ENCODE data around the gene CTSW.

Gene CTSW

GRCh38 chr11:65859095-65859811 lies 20.4 kb upstream of the CTSW start:
- Histone ChIP-seq H2AFZ (ENCODE audit: low read depth, low read length) (no peak overlapping the region), H3K4me1 (ENCODE audit: insufficient read depth, low read length) (peaks cover 29% of the 10 kb centered on the region), H3K9me3 (ENCODE audit: low read length) (no peaks in the 10 kb centered on the region), H3K36me3 (ENCODE audit: insufficient read depth, low read length) (peaks cover 54% of the 10 kb centered on the region), H3K27me3 (ENCODE audit: insufficient read depth, low read length) (no peaks in the 10 kb centered on the region), H3K4me3 (ENCODE audit: low read length) (peak overlapping the region; percentile 97)

GRCh38 chr11:65859812-65860277 lies 19.8 kb upstream of the CTSW start:
- Histone ChIP-seq H3K4me3 (ENCODE audit: low read length) (peak overlapping the region; percentile 92), H2AFZ (ENCODE audit: low read depth, low read length) (no peak overlapping the region), H3K4me1 (ENCODE audit: insufficient read depth, low read length) (peaks cover 29% of the 10 kb centered on the region), H3K27me3 (ENCODE audit: insufficient read depth, low read length) (no peaks in the 10 kb centered on the region), H3K36me3 (ENCODE audit: insufficient read depth, low read length) (peaks cover 54% of the 10 kb centered on the region), H3K9me3 (ENCODE audit: low read length) (no peaks in the 10 kb centered on the region)

GRCh38 chr11:65860278-65861164 lies 19.1 kb upstream of the CTSW start, which contains the start of gene MUS81:
Gene MUS81, plus strand, starts transcription at chr11:65860433. Its CDS starts 321 bp downstream, at chr11:65860754.
- peak within 1 kb of the TSS; percentile 92 for H3K4me3 ChIP-seq (ENCODE audit: low read length)
- H2AFZ ChIP-seq (ENCODE audit: low read depth, low read length): no peak within 1 kb of the TSS
- H3K36me3 ChIP-seq (ENCODE audit: insufficient read depth, low read length): peaks cover 54% of the 10 kb centered on the region
- no peaks in the 10 kb centered on the region for H3K9me3 ChIP-seq (ENCODE audit: low read length)
- H3K27me3 ChIP-seq (ENCODE audit: insufficient read depth, low read length): no peaks in the 10 kb centered on the region
- peaks cover 29% of the 10 kb centered on the region for H3K4me1 ChIP-seq (ENCODE audit: insufficient read depth, low read length)

- peaks cover 54% of the 10 kb centered on the region for H3K36me3 ChIP-seq (ENCODE audit: insufficient read depth, low read length)
Observed at GRCh38 chr11:65861165-65861505, 18.5 kb upstream of the CTSW start.

GRCh38 chr11:65861533-65862183 lies 18.0 kb upstream of the CTSW start:
- H2AFZ ChIP-seq (ENCODE audit: low read depth, low read length): no peak overlapping the region
- peaks cover 20% of the 10 kb centered on the region for H3K4me1 ChIP-seq (ENCODE audit: insufficient read depth, low read length)
- no peaks in the 10 kb centered on the region for H3K9me3 ChIP-seq (ENCODE audit: low read length)
- H3K36me3 ChIP-seq (ENCODE audit: insufficient read depth, low read length): peaks cover 51% of the 10 kb centered on the region
- H3K27me3 ChIP-seq (ENCODE audit: insufficient read depth, low read length): no peaks in the 10 kb centered on the region
- peak overlapping the region; percentile 92 for H3K4me3 ChIP-seq (ENCODE audit: low read length)

More at GRCh38 chr11:65861165-65861505, 18.5 kb upstream of the CTSW start:
- Histone ChIP-seq H3K4me3 (ENCODE audit: low read length) (peak overlapping the region; percentile 92), H2AFZ (ENCODE audit: low read depth, low read length) (no peak overlapping the region), H3K9me3 (ENCODE audit: low read length) (no peaks in the 10 kb centered on the region), H3K27me3 (ENCODE audit: insufficient read depth, low read length) (no peaks in the 10 kb centered on the region), H3K4me1 (ENCODE audit: insufficient read depth, low read length) (peaks cover 25% of the 10 kb centered on the region)

- Histone ChIP-seq H2AFZ (ENCODE audit: low read depth, low read length) (no peak overlapping the region), H3K4me1 (ENCODE audit: insufficient read depth, low read length) (peaks cover 19% of the 10 kb centered on the region), H3K4me3 (ENCODE audit: low read length) (no peak overlapping the region), H3K36me3 (ENCODE audit: insufficient read depth, low read length) (peaks cover 56% of the 10 kb centered on the region), H3K9me3 (ENCODE audit: low read length) (no peaks in the 10 kb centered on the region), H3K27me3 (ENCODE audit: insufficient read depth, low read length) (no peaks in the 10 kb centered on the region)
Observed at GRCh38 chr11:65862191-65862735, 17.4 kb upstream of the CTSW start.

GRCh38 chr11:65862941-65863888 lies 16.4 kb upstream of the CTSW start:
- Histone ChIP-seq H2AFZ (ENCODE audit: low read depth, low read length) (no peak overlapping the region), H3K36me3 (ENCODE audit: insufficient read depth, low read length) (peaks cover 56% of the 10 kb centered on the region), H3K9me3 (ENCODE audit: low read length) (no peaks in the 10 kb centered on the region), H3K27me3 (ENCODE audit: insufficient read depth, low read length) (no peaks in the 10 kb centered on the region), H3K4me1 (ENCODE audit: insufficient read depth, low read length) (peaks cover 19% of the 10 kb centered on the region), H3K4me3 (ENCODE audit: low read length) (no peak overlapping the region)

- Histone ChIP-seq H3K4me1 (ENCODE audit: insufficient read depth, low read length) (peaks cover 12% of the 10 kb centered on the region), H3K36me3 (ENCODE audit: insufficient read depth, low read length) (peaks cover 56% of the 10 kb centered on the region), H3K4me3 (ENCODE audit: low read length) (no peak overlapping the region), H3K27me3 (ENCODE audit: insufficient read depth, low read length) (no peaks in the 10 kb centered on the region), H3K9me3 (ENCODE audit: low read length) (no peaks in the 10 kb centered on the region), H2AFZ (ENCODE audit: low read depth, low read length) (no peak overlapping the region)
Observed at GRCh38 chr11:65863889-65864705, 15.5 kb upstream of the CTSW start.

- Histone ChIP-seq H3K4me3 (ENCODE audit: low read length) (no peak overlapping the region), H3K4me1 (ENCODE audit: insufficient read depth, low read length) (peaks cover 15% of the 10 kb centered on the region), H3K27me3 (ENCODE audit: insufficient read depth, low read length) (no peaks in the 10 kb centered on the region), H3K9me3 (ENCODE audit: low read length) (no peaks in the 10 kb centered on the region), H2AFZ (ENCODE audit: low read depth, low read length) (no peak overlapping the region), H3K36me3 (ENCODE audit: insufficient read depth, low read length) (peaks cover 56% of the 10 kb centered on the region)
Observed at GRCh38 chr11:65864706-65865471, 14.7 kb upstream of the CTSW start.

- Histone ChIP-seq H3K36me3 (ENCODE audit: insufficient read depth, low read length) (peaks cover 56% of the 10 kb centered on the region), H3K4me1 (ENCODE audit: insufficient read depth, low read length) (peaks cover 19% of the 10 kb centered on the region), H3K9me3 (ENCODE audit: low read length) (no peaks in the 10 kb centered on the region), H3K27me3 (ENCODE audit: insufficient read depth, low read length) (no peaks in the 10 kb centered on the region), H3K4me3 (ENCODE audit: low read length) (no peak overlapping the region), H2AFZ (ENCODE audit: low read depth, low read length) (no peak overlapping the region)
Observed at GRCh38 chr11:65865550-65866172, 14.0 kb upstream of the CTSW start.

Measured in neuron (in vitro differentiated cells).